K562 (cell line): Measurements from ENCODE around the gene CDCA5. TPM values are rescaled to one million over a fixed set of nuclear protein-coding genes. Genes with fewer than 3 reads are reported as not detected.

Experiments used
- BRCA1 ChIP-seq, 2 experiments: fragments of 450-650 bp in 1 of 2; sonication (generic) in 1 of 2; formaldehyde crosslinking in 1 of 2; IDR thresholded peaks; 2 replicates each; pipeline versions ENCODE4 v1.5.0 to v1.6.1; 2017 to 2020; ENCODE audit warnings: mild to moderate bottlenecking in 1 of 2, missing genetic modification reagents in 1 of 2
- CBX1 ChIP-seq: sonication (generic); IDR thresholded peaks from 2 replicates; pipeline ENCODE4 v1.6.1; 2016; ENCODE audit warnings: antibody characterized with exemption, low read depth, mild to moderate bottlenecking
- CREB3 ChIP-seq: fragments of 450-650 bp; conservative IDR thresholded peaks from 2 replicates; pipeline ENCODE4 v1.6.1; 2016; ENCODE audit warnings: missing genetic modification characterization, low read depth, mild to moderate bottlenecking, missing compliant biosample characterization, moderate library complexity
- CREM ChIP-seq: IDR thresholded peaks from 2 replicates; pipeline ENCODE4 v1.6.1; 2014; ENCODE audit warnings: antibody characterized with exemption, low read depth
- E2F6 ChIP-seq, 2 experiments: IDR thresholded peaks; 2 replicates each; pipeline ENCODE4 v1.6.1; 2011; ENCODE audit warnings: borderline replicate concordance in 1 of 2, control low read depth in 1 of 2, low read depth in 1 of 2, low read length in 1 of 2, mild to moderate bottlenecking in 1 of 2, mixed read lengths in 1 of 2, moderate library complexity in 1 of 2; ENCODE audit not compliant: insufficient read depth in 1 of 2, insufficient read length in 1 of 2, poor library complexity in 1 of 2, severe bottlenecking in 1 of 2; ENCODE audit errors: extremely low read depth in 1 of 2
- EHMT2 ChIP-seq: fragments of 450-650 bp; IDR thresholded peaks from 2 replicates; pipeline ENCODE4 v1.6.1; 2018; ENCODE audit warnings: antibody characterized with exemption
- ETS2 ChIP-seq: IDR thresholded peaks from 2 replicates; pipeline ENCODE4 v1.6.1; 2016; ENCODE audit warnings: borderline replicate concordance, missing genetic modification characterization, mild to moderate bottlenecking, moderate library complexity, missing compliant biosample characterization; ENCODE audit not compliant: poor library complexity, severe bottlenecking
- FOXJ3 ChIP-seq: sonication (generic); formaldehyde crosslinking; IDR thresholded peaks from 2 replicates; pipeline ENCODE4 v1.4.0; 2020; ENCODE audit warnings: mild to moderate bottlenecking, missing genetic modification reagents
- GMEB1 ChIP-seq: fragments of 250-450 bp; sonication (Bioruptor Pico); IDR thresholded peaks from 2 replicates; pipeline ENCODE4 v1.4.0; 2020; ENCODE audit warnings: mild to moderate bottlenecking
- IFI16 ChIP-seq: fragments of 250-450 bp; sonication (Bioruptor Pico); IDR thresholded peaks from 2 replicates; pipeline ENCODE4 v2.1.2; 2022; ENCODE audit warnings: mild to moderate bottlenecking, inconsistent platforms
- NFE2L1 ChIP-seq: fragments of 450-650 bp; IDR thresholded peaks from 2 replicates; pipeline ENCODE4 v1.6.1; 2016; ENCODE audit warnings: missing genetic modification characterization, low read depth, mild to moderate bottlenecking, missing compliant biosample characterization, moderate library complexity, borderline replicate concordance
- POU5F1 ChIP-seq: fragments of 150-350 bp; IDR thresholded peaks from 2 replicates; pipeline ENCODE4 v1.6.1; 2014; ENCODE audit warnings: borderline replicate concordance, low read length, low read depth, mild to moderate bottlenecking; ENCODE audit not compliant: partially characterized antibody
- RAD21 ChIP-seq, 2 experiments: fragments of 250-450 bp in 1 of 2; fragments of 450-650 bp in 1 of 2; sonication (Bioruptor Pico) in 1 of 2; formaldehyde crosslinking in 1 of 2; IDR thresholded peaks in 1 of 2; conservative IDR thresholded peaks in 1 of 2; 2 replicates each; pipeline versions ENCODE4 v1.4.0 to v1.8.0; 2020 to 2022; ENCODE audit warnings: mild to moderate bottlenecking in 2 of 2, moderate library complexity in 1 of 2
- STAT5B ChIP-seq: fragments of 250-450 bp; sonication (Bioruptor Pico); IDR thresholded peaks from 2 replicates; pipeline ENCODE4 v1.8.0; 2021; ENCODE audit warnings: mild to moderate bottlenecking, inconsistent platforms
- TBP ChIP-seq: optimal IDR thresholded peaks from 2 replicates; pipeline ENCODE3; 2011; ENCODE audit warnings: low read depth, low read length, improper control_type of control experiment
- ZBTB49 ChIP-seq: sonication (generic); formaldehyde crosslinking; IDR thresholded peaks from 2 replicates; pipeline ENCODE4 v1.8.0; 2022; ENCODE audit warnings: missing genetic modification reagents, mild to moderate bottlenecking, borderline replicate concordance
- ZFP1 ChIP-seq: fragments of 450-650 bp; formaldehyde crosslinking; IDR thresholded peaks from 2 replicates; pipeline ENCODE4 v1.4.0; 2020; ENCODE audit warnings: mild to moderate bottlenecking, mixed read lengths
- ZNF740 ChIP-seq, 3 experiments: fragments of 200-800 bp in 1 of 3; sonication (Bioruptor generic) in 1 of 3; sonication (generic) in 1 of 3; formaldehyde crosslinking in 1 of 3; IDR thresholded peaks; 2 replicates each; pipeline versions ENCODE4 v1.6.1 to v1.8.0; 2016 to 2022; ENCODE audit warnings: mild to moderate bottlenecking in 2 of 3, missing compliant biosample characterization in 2 of 3, missing genetic modification characterization in 2 of 3, missing genetic modification reagents in 1 of 3
- ZNF77 ChIP-seq: fragments of 250-450 bp; sonication (Bioruptor Pico); IDR thresholded peaks from 2 replicates; pipeline ENCODE4 v1.5.0; 2020
- polyA plus RNA-seq, 8 experiments: library from polyadenylated mRNA; depleted of rRNA in 4 of 8; stranded (reverse) in 5 of 8; unstranded in 3 of 8; fragments of >200 nt; fragmentation: Nextera tagmentation in 2 of 8; fragmentation: Illumina TruSeq in 1 of 8; extraction: Ambion mirVana in 2 of 8; extraction: Trizol in 1 of 8; gene quantifications; 2 replicates each; pipeline versions ENCODE4 v1.2.1 to v1.2.3, GENCODE V29; 2011 to 2014; ENCODE audit warnings: inconsistent platforms in 1 of 8, missing spikeins in 1 of 8
- total RNA-seq, 7 experiments: library from RNA; depleted of rRNA in 6 of 7; stranded (reverse); fragments of >200 nt in 6 of 7; fragmentation: Illumina TruSeq in 2 of 7; extraction: Trizol in 2 of 7; gene quantifications; 2 replicates each; pipeline versions ENCODE4 v1.2.1 to v1.2.3, GENCODE V29; 2011 to 2021; ENCODE audit warnings: low replicate concordance in 1 of 7

Gene CDCA5
- total and polyA plus RNA-seq, 9 of the 15 experiments (the other 6 are each of a cell fraction or from before 2014, with no cell fraction given): 18.9 to 94.3 (median 64.6) TPM

- TF ChIP-seq ZBTB49 (CRISPR knock-in tag): no peak
- TF ChIP-seq CREM: no peak
- TF ChIP-seq EHMT2: no peak
- peak; percentile 50 to 60 for TF ChIP-seq RAD21 (CRISPR knock-in tag; conservative IDR thresholded peaks at IDR 0.05 in 1 of 2, IDR thresholded peaks at IDR 0.05 in 1 of 2)
- no peak for TF ChIP-seq FOXJ3
- no peak for TF ChIP-seq ZNF740 (CRISPR knock-in tag; IDR thresholded peaks at IDR 0.05)
- TF ChIP-seq ZNF740 (tag; IDR thresholded peaks at IDR 0.05): 0 out of 4 replicates have a peak, but pooled peaks of 1 of the 2 experiments have one; percentile 28
- TF ChIP-seq IFI16 (CRISPR knock-in tag): no peak
- TF ChIP-seq CREB3 (tag): no peak
- TF ChIP-seq BRCA1 (IDR thresholded peaks at IDR 0.05): no peak
- no peak for TF ChIP-seq BRCA1 (CRISPR knock-in tag; IDR thresholded peaks at IDR 0.05)
- TF ChIP-seq TBP: no peak
- no peak for TF ChIP-seq NFE2L1 (tag)
- no peak for TF ChIP-seq STAT5B (CRISPR knock-in tag)
- no peak for TF ChIP-seq ZNF77 (CRISPR knock-in tag)
- no peak for TF ChIP-seq ZFP1 (CRISPR knock-in tag)
- no peak for TF ChIP-seq E2F6 (IDR thresholded peaks at IDR 0.05; ENCODE audit: borderline replicate concordance in 1 of 2, extremely low read depth in 1 of 2, insufficient read depth in 1 of 2, insufficient read length in 1 of 2, low read depth in 1 of 2, low read length in 1 of 2, poor library complexity in 1 of 2, severe bottlenecking in 1 of 2)
- no peak for TF ChIP-seq GMEB1 (CRISPR knock-in tag)
- no peak for TF ChIP-seq POU5F1
- no peak for TF ChIP-seq ETS2 (tag)
- TF ChIP-seq CBX1: no peak
Observed at GRCh38 chr11:65078151-65078550, 5.7 kb downstream of the CDCA5 start (continued).
